Neural crest cell (in vitro differentiated cells): Measurements from ENCODE around the gene OLIG1. TPM values are rescaled to one million over a fixed set of nuclear protein-coding genes. Genes with fewer than 3 reads are reported as not detected.

Source experiments
- DNase-seq: peaks from one replicate; pipeline ENCODE4 v3.0.0; 2021; ENCODE audit warnings: low read depth, mixed read lengths, low spot score
- H3K27ac Mint-ChIP-seq: one replicate; pipeline ENCODE4 v1.8.0; 2021; ENCODE audit warnings: mild to moderate bottlenecking, mixed read lengths; ENCODE audit not compliant: unreplicated experiment
- H3K27me3 Mint-ChIP-seq: 2 replicates; pipeline ENCODE4 v1.8.0; 2021; ENCODE audit warnings: low read depth, mild to moderate bottlenecking, mixed read lengths
- H3K36me3 Mint-ChIP-seq: 2 replicates; pipeline ENCODE4 v1.8.0; 2021; ENCODE audit warnings: low read depth, mild to moderate bottlenecking, mixed read lengths
- H3K4me1 Mint-ChIP-seq: 2 replicates; pipeline ENCODE4 v1.8.0; 2021; ENCODE audit warnings: mixed read lengths
- H3K4me3 Mint-ChIP-seq: one replicate; pipeline ENCODE4 v1.8.0; 2021; ENCODE audit warnings: mild to moderate bottlenecking, mixed read lengths
- H3K9me3 Mint-ChIP-seq: 2 replicates; pipeline ENCODE4 v1.8.0; 2021; ENCODE audit warnings: mixed read lengths
- total RNA-seq: library from RNA; stranded (reverse); gene quantifications from 2 replicates; pipeline ENCODE4 v1.2.1, GENCODE V29; 2021
- TF ChIP-seq, protein P1 (sequence below): fragments of 200-600 bp; sonication (generic); conservative IDR thresholded peaks from 2 replicates; pipeline ENCODE4 v1.5.0; 2021; ENCODE audit warnings: antibody characterized with exemption, mild to moderate bottlenecking

OLIG1 gene
- total RNA-seq, 1 donor from 2014 or later: 8.4 TPM

DNA sequence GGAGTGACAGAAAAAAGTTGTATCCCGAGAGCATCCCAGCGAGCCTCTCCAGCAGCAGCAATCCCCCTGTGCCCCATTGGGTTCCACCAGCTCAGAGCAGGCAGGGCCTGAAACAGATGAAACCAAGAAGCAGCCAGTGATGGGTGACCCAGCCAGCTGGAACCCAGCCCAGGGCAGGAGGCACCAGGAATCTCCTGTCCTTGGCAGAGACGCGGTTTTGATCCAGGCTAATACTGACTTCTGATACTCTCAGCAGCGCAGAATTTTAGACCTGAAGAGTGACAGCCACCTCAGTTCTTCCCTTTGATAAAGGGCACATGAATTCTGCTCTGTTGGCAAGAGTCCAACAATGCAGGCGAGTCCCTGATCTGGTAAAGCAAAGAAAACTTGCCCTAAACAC is 11.4 kb upstream of the OLIG1 start:
- no peaks in the 10 kb centered on the region for H3K36me3 Mint-ChIP-seq
- H3K9me3 Mint-ChIP-seq: no peaks in the 10 kb centered on the region
- peaks cover 47% of the 10 kb centered on the region for H3K27me3 Mint-ChIP-seq
- TF ChIP-seq, protein P1, sequence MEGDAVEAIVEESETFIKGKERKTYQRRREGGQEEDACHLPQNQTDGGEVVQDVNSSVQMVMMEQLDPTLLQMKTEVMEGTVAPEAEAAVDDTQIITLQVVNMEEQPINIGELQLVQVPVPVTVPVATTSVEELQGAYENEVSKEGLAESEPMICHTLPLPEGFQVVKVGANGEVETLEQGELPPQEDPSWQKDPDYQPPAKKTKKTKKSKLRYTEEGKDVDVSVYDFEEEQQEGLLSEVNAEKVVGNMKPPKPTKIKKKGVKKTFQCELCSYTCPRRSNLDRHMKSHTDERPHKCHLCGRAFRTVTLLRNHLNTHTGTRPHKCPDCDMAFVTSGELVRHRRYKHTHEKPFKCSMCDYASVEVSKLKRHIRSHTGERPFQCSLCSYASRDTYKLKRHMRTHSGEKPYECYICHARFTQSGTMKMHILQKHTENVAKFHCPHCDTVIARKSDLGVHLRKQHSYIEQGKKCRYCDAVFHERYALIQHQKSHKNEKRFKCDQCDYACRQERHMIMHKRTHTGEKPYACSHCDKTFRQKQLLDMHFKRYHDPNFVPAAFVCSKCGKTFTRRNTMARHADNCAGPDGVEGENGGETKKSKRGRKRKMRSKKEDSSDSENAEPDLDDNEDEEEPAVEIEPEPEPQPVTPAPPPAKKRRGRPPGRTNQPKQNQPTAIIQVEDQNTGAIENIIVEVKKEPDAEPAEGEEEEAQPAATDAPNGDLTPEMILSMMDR: no peak
- no peak overlapping the region for H3K4me3 Mint-ChIP-seq
- no peak for DNase-seq
- H3K4me1 Mint-ChIP-seq: peaks cover 36% of the 10 kb centered on the region
- no peak overlapping the region for H3K27ac Mint-ChIP-seq

DNA sequence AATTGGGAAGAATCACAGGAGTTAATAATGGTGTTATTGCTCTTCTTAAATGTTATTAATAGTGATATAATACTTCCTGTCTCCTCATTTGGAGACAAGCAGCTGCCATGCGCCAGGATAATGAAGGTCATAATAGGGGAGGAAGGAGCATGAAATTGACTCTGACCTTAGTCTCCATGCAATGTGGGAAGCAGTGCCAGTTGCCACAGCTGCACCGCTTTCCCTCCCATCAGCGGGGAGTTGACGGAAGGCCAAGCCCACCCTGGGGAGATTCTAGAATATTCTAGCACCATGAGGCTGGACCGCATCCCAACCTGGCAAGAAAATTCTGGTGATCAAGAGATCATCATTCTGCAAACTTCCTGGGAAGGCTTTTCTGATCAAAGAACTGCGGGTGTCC is 11.0 kb upstream of the OLIG1 start:
- peaks cover 40% of the 10 kb centered on the region for H3K4me1 Mint-ChIP-seq
- no peak for DNase-seq
- H3K4me3 Mint-ChIP-seq: no peak overlapping the region
- H3K36me3 Mint-ChIP-seq: no peaks in the 10 kb centered on the region
- H3K27ac Mint-ChIP-seq: no peak overlapping the region
- TF ChIP-seq, protein P1: no peak
- H3K27me3 Mint-ChIP-seq: peaks cover 45% of the 10 kb centered on the region
- no peaks in the 10 kb centered on the region for H3K9me3 Mint-ChIP-seq

DNA sequence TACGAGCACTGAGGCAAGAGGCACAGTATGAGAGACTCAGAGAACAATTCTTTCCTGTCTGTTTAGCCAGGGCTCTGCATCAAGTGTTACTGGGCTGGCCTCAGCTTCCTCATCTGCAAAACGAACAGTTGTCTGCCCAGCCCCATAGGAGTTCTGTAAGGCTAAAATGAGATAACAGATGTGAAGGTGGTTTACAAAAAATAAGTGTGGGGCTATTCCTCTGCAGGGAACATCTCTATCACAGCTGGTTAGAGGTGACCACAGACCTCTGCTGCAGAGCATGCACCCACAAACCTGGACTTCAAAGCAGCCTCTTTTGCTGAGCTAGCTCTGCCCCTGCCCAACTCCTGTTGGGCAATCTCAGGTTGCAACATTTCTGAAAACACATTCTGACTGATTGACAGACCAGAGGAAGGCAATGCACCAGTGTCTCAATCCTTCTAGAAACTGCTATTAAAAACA is 10.5 kb upstream of the OLIG1 start:
- Mint-ChIP-seq H3K27me3 (peaks cover 45% of the 10 kb centered on the region), H3K4me1 (peaks cover 45% of the 10 kb centered on the region), H3K36me3 (no peaks in the 10 kb centered on the region), H3K9me3 (no peaks in the 10 kb centered on the region), H3K4me3 (no peak overlapping the region), H3K27ac (no peak overlapping the region)
- TF ChIP-seq, protein P1: no peak
- no peak for DNase-seq

DNA sequence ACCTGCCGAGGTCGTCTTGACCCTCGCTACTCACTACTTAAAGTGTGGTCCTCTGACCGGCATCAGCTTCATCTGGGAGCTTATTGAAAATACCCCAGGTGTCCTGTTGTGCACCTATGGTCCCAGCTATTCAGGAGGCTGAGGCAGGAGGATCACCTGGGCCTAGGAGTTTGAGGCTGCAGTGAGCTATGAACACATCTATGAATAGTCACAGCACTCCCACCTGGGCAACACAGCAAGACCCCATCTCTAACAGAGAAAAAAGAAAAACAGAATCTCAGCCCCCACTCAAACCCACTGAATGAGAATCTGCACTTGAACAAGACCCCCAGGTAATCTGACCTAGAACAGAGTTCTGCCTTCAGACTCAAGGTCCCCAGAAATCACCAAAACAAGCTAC is 8.7 kb upstream of the OLIG1 start:
- Mint-ChIP-seq H3K27me3 (peaks cover 43% of the 10 kb centered on the region), H3K36me3 (no peaks in the 10 kb centered on the region), H3K9me3 (no peaks in the 10 kb centered on the region), H3K4me3 (no peak overlapping the region), H3K27ac (no peak overlapping the region), H3K4me1 (peaks cover 56% of the 10 kb centered on the region)
- DNase-seq: no peak
- TF ChIP-seq, protein P1: no peak

DNA sequence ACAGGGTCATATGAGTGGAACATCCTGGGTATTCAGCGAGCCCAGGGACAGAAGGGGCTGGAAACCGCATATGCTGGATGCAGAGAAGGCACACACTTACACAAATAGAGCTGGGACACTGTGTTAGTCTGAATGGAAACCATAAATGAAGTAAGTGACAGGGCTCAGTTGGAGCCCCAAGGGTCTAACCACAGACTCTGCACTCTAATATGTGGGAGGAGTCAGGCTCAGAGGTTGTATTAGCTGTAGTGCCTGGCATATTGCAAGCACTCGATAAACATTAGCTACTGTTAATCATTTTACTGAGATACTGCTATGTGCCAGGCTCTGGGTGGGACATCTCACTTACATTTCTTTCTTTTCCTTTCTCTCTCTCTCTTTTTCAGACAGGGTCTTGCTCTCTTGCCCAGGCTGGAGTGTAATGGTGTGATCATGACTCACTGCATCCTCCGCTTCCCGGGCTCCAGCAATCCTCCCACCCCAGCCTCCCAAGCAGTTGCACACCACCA is 6.5 kb upstream of the OLIG1 start:
- no peaks in the 10 kb centered on the region for H3K36me3 Mint-ChIP-seq
- TF ChIP-seq, protein P1: no peak
- peak overlapping the region; percentile 21 for H3K4me3 Mint-ChIP-seq
- H3K4me1 Mint-ChIP-seq: peaks cover 56% of the 10 kb centered on the region
- DNase-seq: no peak
- H3K27ac Mint-ChIP-seq: no peak overlapping the region
- peaks cover 42% of the 10 kb centered on the region for H3K27me3 Mint-ChIP-seq
- no peaks in the 10 kb centered on the region for H3K9me3 Mint-ChIP-seq
